Lower leg skin (tissue), 3 donors: ENCODE results near the gene REX1BD.

Experiments used
- POLR2A ChIP-seq, 2 donors: fragments of 450-650 bp; IDR thresholded peaks; one replicate each; pipeline ENCODE4 v1.6.1; 2016 to 2017; ENCODE audit warnings: antibody characterized with exemption in 2 of 2, mild to moderate bottlenecking in 1 of 2, moderate library complexity in 1 of 2
- TF ChIP-seq, protein P1 (sequence below), 3 donors: fragments of 450-650 bp; IDR thresholded peaks; one replicate each; pipeline ENCODE4 v1.5.1; 2016; ENCODE audit warnings: antibody characterized with exemption in 3 of 3, mild to moderate bottlenecking in 3 of 3, moderate library complexity in 2 of 3

DNA sequence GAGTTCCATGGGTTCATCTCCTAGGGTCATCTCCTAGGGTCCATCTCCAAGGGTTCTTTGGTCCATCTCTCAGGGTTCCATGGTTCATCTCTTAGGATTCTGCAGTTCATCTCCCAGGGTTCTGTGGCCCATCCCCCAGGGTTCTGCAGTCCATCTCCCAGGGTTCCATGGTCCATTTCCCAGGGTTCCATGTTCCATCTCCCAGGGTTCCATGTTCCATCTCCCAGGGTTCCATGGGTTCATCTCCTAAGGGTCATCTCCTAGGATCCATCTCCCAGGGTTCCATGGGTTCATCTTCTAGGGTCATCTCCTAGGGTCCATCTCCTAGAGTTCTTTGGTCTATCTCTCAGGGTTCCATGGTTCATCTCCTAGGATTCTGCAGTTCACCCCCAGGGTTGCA lies 29.0 kb downstream of the REX1BD start:
- TF ChIP-seq, protein P1, sequence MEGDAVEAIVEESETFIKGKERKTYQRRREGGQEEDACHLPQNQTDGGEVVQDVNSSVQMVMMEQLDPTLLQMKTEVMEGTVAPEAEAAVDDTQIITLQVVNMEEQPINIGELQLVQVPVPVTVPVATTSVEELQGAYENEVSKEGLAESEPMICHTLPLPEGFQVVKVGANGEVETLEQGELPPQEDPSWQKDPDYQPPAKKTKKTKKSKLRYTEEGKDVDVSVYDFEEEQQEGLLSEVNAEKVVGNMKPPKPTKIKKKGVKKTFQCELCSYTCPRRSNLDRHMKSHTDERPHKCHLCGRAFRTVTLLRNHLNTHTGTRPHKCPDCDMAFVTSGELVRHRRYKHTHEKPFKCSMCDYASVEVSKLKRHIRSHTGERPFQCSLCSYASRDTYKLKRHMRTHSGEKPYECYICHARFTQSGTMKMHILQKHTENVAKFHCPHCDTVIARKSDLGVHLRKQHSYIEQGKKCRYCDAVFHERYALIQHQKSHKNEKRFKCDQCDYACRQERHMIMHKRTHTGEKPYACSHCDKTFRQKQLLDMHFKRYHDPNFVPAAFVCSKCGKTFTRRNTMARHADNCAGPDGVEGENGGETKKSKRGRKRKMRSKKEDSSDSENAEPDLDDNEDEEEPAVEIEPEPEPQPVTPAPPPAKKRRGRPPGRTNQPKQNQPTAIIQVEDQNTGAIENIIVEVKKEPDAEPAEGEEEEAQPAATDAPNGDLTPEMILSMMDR (IDR thresholded peaks at IDR 0.05) = no peak
- no peak for TF ChIP-seq POLR2A (IDR thresholded peaks at IDR 0.05)
